Measurements from ENCODE around the gene MIPEP.

MIPEP gene

GRCh38 chr13:23701636-23702035, 187.6 kb downstream of the MIPEP start:
- H4K12ac ChIP-seq (ENCODE audit: low read depth, low read length): no peak overlapping the region
- H3K79me1 ChIP-seq (ENCODE audit: low read length): no peaks in the 10 kb centered on the region
- no peaks in the 10 kb centered on the region for H3K9me3 ChIP-seq (ENCODE audit: insufficient read depth, low read depth, low read length)
- H3K79me2 ChIP-seq (ENCODE audit: control insufficient read depth, insufficient read depth, low read length, poor library complexity): no peaks in the 10 kb centered on the region
- no CpG with 5 or more reads among the region's 12 CpGs for WGBS (ENCODE audit: extremely low coverage, insufficient coverage, insufficient read length)
- no peak overlapping the region for H2BK120ac ChIP-seq (ENCODE audit: insufficient read depth, low read length, poor library complexity)
- H2BK12ac ChIP-seq (ENCODE audit: low read length): no peak overlapping the region
- H3K4me1 ChIP-seq (ENCODE audit: control insufficient read depth in 1 of 2, insufficient read depth in 2 of 2, low read length in 2 of 2): peaks cover 0 to 4% of the 10 kb centered on the region in 2 experiments
- H3K4ac ChIP-seq (ENCODE audit: low read depth, low read length): no peak overlapping the region
- H4K91ac ChIP-seq (ENCODE audit: low read depth, low read length): no peak overlapping the region
- H3K4me2 ChIP-seq (ENCODE audit: low read length): no peak overlapping the region
- H3K14ac ChIP-seq (ENCODE audit: low read length): no peak overlapping the region
- no peak overlapping the region for H4K8ac ChIP-seq (ENCODE audit: low read depth, low read length)
- no peak overlapping the region for H3K27ac ChIP-seq (ENCODE audit: low read depth, low read length)
- H3K23ac ChIP-seq (ENCODE audit: low read length): no peak overlapping the region
- DNase-seq: peak in 1 of 2 donors; percentile 32
- no peak overlapping the region for H2AFZ ChIP-seq (ENCODE audit: insufficient read depth, low read length, poor library complexity)
- H3K4me3 ChIP-seq (ENCODE audit: low read depth, low read length): no peak overlapping the region
- no peak overlapping the region for H3K18ac ChIP-seq (ENCODE audit: low read length)
- no peaks in the 10 kb centered on the region for H3K27me3 ChIP-seq (ENCODE audit: insufficient read depth, low read length)
- H3K9ac ChIP-seq (ENCODE audit: low read length): no peak overlapping the region
- no peak overlapping the region for H2BK5ac ChIP-seq (ENCODE audit: low read depth, low read length, poor library complexity)
- no peak overlapping the region for H2AK5ac ChIP-seq (ENCODE audit: low read length)
- no peaks in the 10 kb centered on the region for H3K36me3 ChIP-seq (ENCODE audit: control insufficient read depth in 1 of 2, insufficient read depth in 2 of 2, low read length in 2 of 2)

- Histone ChIP-seq H2BK5ac (ENCODE audit: low read depth, low read length, poor library complexity) (no peak overlapping the region), H3K4me3 (ENCODE audit: low read depth, low read length) (no peak overlapping the region), H4K12ac (ENCODE audit: low read depth, low read length) (no peak overlapping the region), H3K9ac (ENCODE audit: low read length) (no peak overlapping the region), H2AK5ac (ENCODE audit: low read length) (no peak overlapping the region), H3K79me2 (ENCODE audit: control insufficient read depth, insufficient read depth, low read length, poor library complexity) (no peaks in the 10 kb centered on the region), H3K9me3 (ENCODE audit: insufficient read depth, low read depth, low read length) (no peaks in the 10 kb centered on the region), H3K18ac (ENCODE audit: low read length) (no peak overlapping the region), H2AFZ (ENCODE audit: insufficient read depth, low read length, poor library complexity) (no peak overlapping the region), H3K4me1 (ENCODE audit: control insufficient read depth in 1 of 2, insufficient read depth in 2 of 2, low read length in 2 of 2) (peaks cover 0 to 4% of the 10 kb centered on the region in 2 experiments), H3K27me3 (ENCODE audit: insufficient read depth, low read length) (no peaks in the 10 kb centered on the region), H3K23ac (ENCODE audit: low read length) (no peak overlapping the region), H3K14ac (ENCODE audit: low read length) (no peak overlapping the region), H2BK120ac (ENCODE audit: insufficient read depth, low read length, poor library complexity) (no peak overlapping the region), H3K4me2 (ENCODE audit: low read length) (no peak overlapping the region), H3K4ac (ENCODE audit: low read depth, low read length) (no peak overlapping the region), H2BK12ac (ENCODE audit: low read length) (no peak overlapping the region), H3K36me3 (ENCODE audit: control insufficient read depth in 1 of 2, insufficient read depth in 2 of 2, low read length in 2 of 2) (no peaks in the 10 kb centered on the region), H4K91ac (ENCODE audit: low read depth, low read length) (no peak overlapping the region), H3K79me1 (ENCODE audit: low read length) (no peaks in the 10 kb centered on the region), H3K27ac (ENCODE audit: low read depth, low read length) (no peak overlapping the region), H4K8ac (ENCODE audit: low read depth, low read length) (no peak overlapping the region)
- no CpG with 5 or more reads among the region's 5 CpGs for WGBS (ENCODE audit: extremely low coverage, insufficient coverage, insufficient read length)
- no peak for DNase-seq
Measured at GRCh38 chr13:23701186-23701585, 188.0 kb downstream of the MIPEP start.

- H4K12ac ChIP-seq (ENCODE audit: low read depth, low read length): no peak overlapping the region
- no peak overlapping the region for H2BK12ac ChIP-seq (ENCODE audit: low read length)
- H2AK5ac ChIP-seq (ENCODE audit: low read length): no peak overlapping the region
- no peak overlapping the region for H3K23ac ChIP-seq (ENCODE audit: low read length)
- no peak for DNase-seq
- no peak overlapping the region for H4K91ac ChIP-seq (ENCODE audit: low read depth, low read length)
- no peak overlapping the region for H3K18ac ChIP-seq (ENCODE audit: low read length)
- H3K4me2 ChIP-seq (ENCODE audit: low read length): no peak overlapping the region
- H2BK120ac ChIP-seq (ENCODE audit: insufficient read depth, low read length, poor library complexity): no peak overlapping the region
- no peaks in the 10 kb centered on the region for H3K79me1 ChIP-seq (ENCODE audit: low read length)
- no peaks in the 10 kb centered on the region for H3K9me3 ChIP-seq (ENCODE audit: insufficient read depth, low read depth, low read length)
- no peak overlapping the region for H3K14ac ChIP-seq (ENCODE audit: low read length)
- no peak overlapping the region for H2AFZ ChIP-seq (ENCODE audit: insufficient read depth, low read length, poor library complexity)
- no peak overlapping the region for H3K4me3 ChIP-seq (ENCODE audit: low read depth, low read length)
- H3K27me3 ChIP-seq (ENCODE audit: insufficient read depth, low read length): no peaks in the 10 kb centered on the region
- no CpG with 5 or more reads among the region's 2 CpGs for WGBS (ENCODE audit: extremely low coverage, insufficient coverage, insufficient read length)
- no peak overlapping the region for H3K9ac ChIP-seq (ENCODE audit: low read length)
- H3K4me1 ChIP-seq (ENCODE audit: control insufficient read depth in 1 of 2, insufficient read depth in 2 of 2, low read length in 2 of 2): peaks cover 2 to 4% of the 10 kb centered on the region in 2 experiments
- H3K4ac ChIP-seq (ENCODE audit: low read depth, low read length): no peak overlapping the region
- H4K8ac ChIP-seq (ENCODE audit: low read depth, low read length): no peak overlapping the region
- no peak overlapping the region for H2BK5ac ChIP-seq (ENCODE audit: low read depth, low read length, poor library complexity)
- no peaks in the 10 kb centered on the region for H3K79me2 ChIP-seq (ENCODE audit: control insufficient read depth, insufficient read depth, low read length, poor library complexity)
- no peak overlapping the region for H3K27ac ChIP-seq (ENCODE audit: low read depth, low read length)
- no peaks in the 10 kb centered on the region for H3K36me3 ChIP-seq (ENCODE audit: control insufficient read depth in 1 of 2, insufficient read depth in 2 of 2, low read length in 2 of 2)
Measured at GRCh38 chr13:23699271-23699670, 189.9 kb downstream of the MIPEP start.

DNA sequence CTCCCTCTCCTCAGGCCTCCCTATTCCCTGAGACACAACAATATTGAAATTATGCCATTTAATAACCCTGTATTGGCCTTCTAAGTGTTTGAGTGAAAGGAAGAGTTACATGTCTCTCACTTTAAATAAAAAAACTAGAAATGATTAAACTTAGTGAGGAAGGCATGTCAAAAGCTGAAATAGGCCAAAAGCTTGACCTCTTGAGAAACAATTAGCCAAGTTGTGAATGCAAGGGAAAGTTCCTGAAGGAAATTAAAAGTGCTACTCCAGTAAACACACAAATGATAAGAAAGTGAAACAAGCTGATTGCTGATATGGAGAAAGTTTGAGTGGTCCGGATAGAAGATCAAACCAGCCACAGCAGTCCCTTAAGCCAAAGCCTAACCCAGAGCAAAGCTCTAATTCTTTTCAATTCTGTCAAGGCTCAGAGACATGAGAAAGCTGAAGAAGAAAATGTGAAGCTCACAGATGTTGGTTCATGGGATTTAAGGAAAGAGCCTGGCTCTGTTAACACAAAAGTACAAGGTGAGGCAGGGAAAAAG, 191.4 kb downstream of the MIPEP start:
- H3K18ac ChIP-seq (ENCODE audit: low read length): no peak overlapping the region
- no peaks in the 10 kb centered on the region for H3K79me1 ChIP-seq (ENCODE audit: low read length)
- no peak for DNase-seq
- no peak overlapping the region for H4K12ac ChIP-seq (ENCODE audit: low read depth, low read length)
- H3K4me1 ChIP-seq (ENCODE audit: control insufficient read depth in 1 of 2, insufficient read depth in 2 of 2, low read length in 2 of 2): peaks cover 2 to 5% of the 10 kb centered on the region in 2 experiments
- no peak overlapping the region for H2AK5ac ChIP-seq (ENCODE audit: low read length)
- H2BK5ac ChIP-seq (ENCODE audit: low read depth, low read length, poor library complexity): no peak overlapping the region
- WGBS (ENCODE audit: extremely low coverage, insufficient coverage, insufficient read length): no CpG with 5 or more reads among the region's 1 CpG
- H3K4me3 ChIP-seq (ENCODE audit: low read depth, low read length): no peak overlapping the region
- H2AFZ ChIP-seq (ENCODE audit: insufficient read depth, low read length, poor library complexity): no peak overlapping the region
- H3K4ac ChIP-seq (ENCODE audit: low read depth, low read length): no peak overlapping the region
- H3K4me2 ChIP-seq (ENCODE audit: low read length): no peak overlapping the region
- no peak overlapping the region for H2BK120ac ChIP-seq (ENCODE audit: insufficient read depth, low read length, poor library complexity)
- H3K14ac ChIP-seq (ENCODE audit: low read length): no peak overlapping the region
- H3K27ac ChIP-seq (ENCODE audit: low read depth, low read length): no peak overlapping the region
- H3K36me3 ChIP-seq (ENCODE audit: control insufficient read depth in 1 of 2, insufficient read depth in 2 of 2, low read length in 2 of 2): no peaks in the 10 kb centered on the region
- no peaks in the 10 kb centered on the region for H3K79me2 ChIP-seq (ENCODE audit: control insufficient read depth, insufficient read depth, low read length, poor library complexity)
- H3K27me3 ChIP-seq (ENCODE audit: insufficient read depth, low read length): no peaks in the 10 kb centered on the region
- H3K9ac ChIP-seq (ENCODE audit: low read length): no peak overlapping the region
- no peak overlapping the region for H2BK12ac ChIP-seq (ENCODE audit: low read length)
- H3K9me3 ChIP-seq (ENCODE audit: insufficient read depth, low read depth, low read length): no peaks in the 10 kb centered on the region
- H4K91ac ChIP-seq (ENCODE audit: low read depth, low read length): no peak overlapping the region
- H4K8ac ChIP-seq (ENCODE audit: low read depth, low read length): no peak overlapping the region
- H3K23ac ChIP-seq (ENCODE audit: low read length): no peak overlapping the region

All from trophoblast cell (in vitro differentiated cells and primary cell).